Measurements from ENCODE around the gene NSG1.

DNA sequence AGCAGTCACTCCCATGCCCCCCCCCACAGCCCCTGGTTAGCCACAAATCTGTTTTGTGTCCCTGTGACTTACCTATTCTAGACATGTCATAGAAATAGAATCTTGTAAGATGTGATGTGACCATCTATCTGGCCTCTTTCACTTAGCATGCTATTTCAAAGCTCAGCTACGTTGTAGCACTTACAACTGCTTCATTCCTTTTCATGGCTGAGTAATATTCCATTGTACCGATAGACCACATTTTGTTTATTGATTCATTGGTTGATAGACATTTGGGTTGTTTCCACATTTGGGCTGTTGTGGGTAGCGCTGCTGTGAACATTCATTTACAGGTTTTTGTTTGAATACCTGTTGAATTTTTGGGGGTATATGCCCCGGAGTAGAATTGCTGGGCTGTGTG lies 11.5 kb downstream of the NSG1 start:
- no peak for TF ChIP-seq POLR2AphosphoS5 (IDR thresholded peaks at IDR 0.05; ENCODE audit: borderline replicate concordance, low read depth, low read length)
- TF ChIP-seq EZH2 (IDR thresholded peaks at IDR 0.05): no peak
- TF ChIP-seq FOXP2 (optimal IDR thresholded peaks at IDR 0.05; ENCODE audit: control extremely low read depth, extremely low read length, insufficient read depth): no peak

Measured in SK-N-MC (cell line).